Keratinocyte (primary cell): ENCODE measurements around the gene PLEKHG2. TPM values are rescaled to one million over a fixed set of nuclear protein-coding genes. Genes with fewer than 3 reads are reported as not detected.

Experiments
- DNase-seq: peaks from one replicate; pipeline ENCODE4 v3.0.0-alpha.2; 2011; ENCODE audit warnings: low read depth, missing footprints, low spot score
- FAIRE-seq: peaks from 2 replicates; lab custom pipeline; 2011; peaks lifted over from hg19 to GRCh38; lab: Jason Lieb, UNC
- H2AFZ ChIP-seq: 2 replicates; pipeline ENCODE4 v1.6.0; 2012; ENCODE audit warnings: low read length, control low read depth, inconsistent platforms; ENCODE audit not compliant: control insufficient read depth
- H3K27ac ChIP-seq: 2 replicates; pipeline ENCODE4 v1.5.1; 2011; ENCODE audit warnings: low read length; ENCODE audit not compliant: control insufficient read depth, insufficient read depth
- H3K27me3 ChIP-seq: 3 replicates; pipeline ENCODE4 v1.6.0; 2011; ENCODE audit warnings: low read length; ENCODE audit not compliant: control insufficient read depth, insufficient read depth; ENCODE audit errors: extremely low read depth
- H3K36me3 ChIP-seq, 2 experiments: 2 replicates in 1 of 2; 3 replicates in 1 of 2; pipeline ENCODE4 v1.5.1; 2011; ENCODE audit warnings: low read length in 2 of 2, mild to moderate bottlenecking in 1 of 2; ENCODE audit not compliant: control insufficient read depth in 2 of 2, insufficient read depth in 2 of 2; ENCODE audit errors: extremely low read depth in 1 of 2
- H3K4me1 ChIP-seq: 3 replicates; pipeline ENCODE4 v1.5.1; 2011; ENCODE audit warnings: low read length; ENCODE audit not compliant: control insufficient read depth, insufficient read depth; ENCODE audit errors: extremely low read depth
- H3K4me2 ChIP-seq: 3 replicates; pipeline ENCODE4 v1.6.0; 2011; ENCODE audit warnings: low read depth, low read length; ENCODE audit not compliant: control insufficient read depth, insufficient read depth; ENCODE audit errors: extremely low read depth
- H3K4me3 ChIP-seq, 3 experiments: fragments of 200-600 bp in 1 of 3; sonication (generic) in 1 of 3; 2 replicates in 2 of 3; 3 replicates in 1 of 3; pipeline ENCODE4 v1.5.1; 2011 to 2016; ENCODE audit warnings: low read length in 3 of 3, mild to moderate bottlenecking in 3 of 3, control low read depth in 2 of 3, inconsistent platforms in 1 of 3, low read depth in 1 of 3, mixed read lengths in 1 of 3, mixed run types in 1 of 3, moderate library complexity in 1 of 3; ENCODE audit not compliant: control insufficient read depth in 2 of 3, insufficient read depth in 2 of 3; ENCODE audit errors: extremely low read depth in 1 of 3
- H3K79me2 ChIP-seq: 2 replicates; pipeline ENCODE4 v1.6.0; 2012; ENCODE audit warnings: low read length; ENCODE audit not compliant: control insufficient read depth, insufficient read depth
- H3K9ac ChIP-seq: 3 replicates; pipeline ENCODE4 v1.6.0; 2011; ENCODE audit warnings: low read length; ENCODE audit not compliant: control insufficient read depth, insufficient read depth; ENCODE audit errors: extremely low read depth
- H3K9me1 ChIP-seq: 3 replicates; pipeline ENCODE4 v1.6.0; 2011; ENCODE audit warnings: low read length; ENCODE audit not compliant: control insufficient read depth, insufficient read depth; ENCODE audit errors: extremely low read depth
- H3K9me3 ChIP-seq: 2 replicates; pipeline ENCODE4 v1.5.1; 2012; ENCODE audit warnings: low read depth, low read length; ENCODE audit not compliant: control insufficient read depth
- H4K20me1 ChIP-seq: 3 replicates; pipeline ENCODE4 v1.6.0; 2011; ENCODE audit warnings: low read length; ENCODE audit not compliant: control insufficient read depth, insufficient read depth; ENCODE audit errors: extremely low read depth
- CTCF ChIP-seq, 3 experiments: IDR thresholded peaks in 1 of 3; conservative IDR thresholded peaks in 1 of 3; optimal IDR thresholded peaks in 1 of 3; 2 replicates in 2 of 3; 3 replicates in 1 of 3; pipeline versions ENCODE3 to v1.5.1; 2011; ENCODE audit warnings: low read length in 3 of 3, mild to moderate bottlenecking in 3 of 3, moderate library complexity in 2 of 3, control low read depth in 1 of 3, inconsistent platforms in 1 of 3; ENCODE audit not compliant: insufficient read depth in 2 of 3; ENCODE audit errors: extremely low read depth in 1 of 3
- EZH2 ChIP-seq: IDR thresholded peaks from one replicate; pipeline ENCODE4 v1.6.1; 2012; ENCODE audit warnings: inconsistent platforms, mild to moderate bottlenecking, low read length, moderate library complexity
- dilution Hi-C: fragments of 300-500 bp; cut with MboI; formaldehyde crosslinking; loops from one replicate; pipeline ENCODE4 v1.7.0; 2020; ENCODE audit warnings: low sequenced_read_pairs; ENCODE audit not compliant: extremely low pct_ligation_motif_present
- polyA minus RNA-seq, 3 experiments: library from RNA; depleted of rRNA, polyadenylated mRNA; stranded (reverse); fragments of >200 nt; gene quantifications; 1 replicate in 1 of 3; 2 replicates in 1 of 3; 3 replicates in 1 of 3; pipeline ENCODE4 v1.2.3, GENCODE V29; 2011
- polyA plus RNA-seq, 5 experiments: library from polyadenylated mRNA; depleted of rRNA in 3 of 5; stranded (reverse) in 3 of 5; stranded (forward) in 1 of 5; unstranded in 1 of 5; fragments of >200 nt; gene quantifications; 1 replicate in 1 of 5; 2 replicates in 3 of 5; 3 replicates in 1 of 5; pipeline versions ENCODE4 v1.2.1 to v1.2.3, GENCODE V29; 2011 to 2012; ENCODE audit warnings: missing spikeins in 2 of 5, low read depth in 1 of 5, low replicate concordance in 1 of 5

The PLEKHG2 gene, protein sequence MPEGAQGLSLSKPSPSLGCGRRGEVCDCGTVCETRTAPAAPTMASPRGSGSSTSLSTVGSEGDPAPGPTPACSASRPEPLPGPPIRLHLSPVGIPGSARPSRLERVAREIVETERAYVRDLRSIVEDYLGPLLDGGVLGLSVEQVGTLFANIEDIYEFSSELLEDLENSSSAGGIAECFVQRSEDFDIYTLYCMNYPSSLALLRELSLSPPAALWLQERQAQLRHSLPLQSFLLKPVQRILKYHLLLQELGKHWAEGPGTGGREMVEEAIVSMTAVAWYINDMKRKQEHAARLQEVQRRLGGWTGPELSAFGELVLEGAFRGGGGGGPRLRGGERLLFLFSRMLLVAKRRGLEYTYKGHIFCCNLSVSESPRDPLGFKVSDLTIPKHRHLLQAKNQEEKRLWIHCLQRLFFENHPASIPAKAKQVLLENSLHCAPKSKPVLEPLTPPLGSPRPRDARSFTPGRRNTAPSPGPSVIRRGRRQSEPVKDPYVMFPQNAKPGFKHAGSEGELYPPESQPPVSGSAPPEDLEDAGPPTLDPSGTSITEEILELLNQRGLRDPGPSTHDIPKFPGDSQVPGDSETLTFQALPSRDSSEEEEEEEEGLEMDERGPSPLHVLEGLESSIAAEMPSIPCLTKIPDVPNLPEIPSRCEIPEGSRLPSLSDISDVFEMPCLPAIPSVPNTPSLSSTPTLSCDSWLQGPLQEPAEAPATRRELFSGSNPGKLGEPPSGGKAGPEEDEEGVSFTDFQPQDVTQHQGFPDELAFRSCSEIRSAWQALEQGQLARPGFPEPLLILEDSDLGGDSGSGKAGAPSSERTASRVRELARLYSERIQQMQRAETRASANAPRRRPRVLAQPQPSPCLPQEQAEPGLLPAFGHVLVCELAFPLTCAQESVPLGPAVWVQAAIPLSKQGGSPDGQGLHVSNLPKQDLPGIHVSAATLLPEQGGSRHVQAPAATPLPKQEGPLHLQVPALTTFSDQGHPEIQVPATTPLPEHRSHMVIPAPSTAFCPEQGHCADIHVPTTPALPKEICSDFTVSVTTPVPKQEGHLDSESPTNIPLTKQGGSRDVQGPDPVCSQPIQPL (N-terminal part only)
- 3.6 to 6.4 TPM (median 5.2 TPM) in 3 replicates for polyA plus RNA-seq
- polyA plus RNA-seq (2011; ENCODE audit: low read depth), result 2.9 TPM
- polyA plus RNA-seq (2011; cell fraction: cytosol; rRNA removed), result 2.6 and 2.8 TPM in 2 replicates
- 20.5 and 27.7 TPM in 2 replicates for polyA plus RNA-seq (2011; cell fraction: nucleus; rRNA removed)
- 4.8 and 12.2 TPM in 2 replicates for polyA plus RNA-seq (2012; ENCODE audit: low replicate concordance)
- polyA minus RNA-seq, result 6.0 to 50.0 TPM (median 6.2 TPM) in 3 replicates
- 9.0 TPM for polyA minus RNA-seq (2011; cell fraction: cytosol; rRNA and poly(A)+ RNA removed)
- polyA minus RNA-seq (2011; cell fraction: nucleus; rRNA and poly(A)+ RNA removed), result 12.6 and 12.8 TPM in 2 replicates

- dilution Hi-C loops, result no loop called here
- H4K20me1 ChIP-seq, result no peaks in the 10 kb centered on the region
Measured at GRCh38 chr19:39412100-39412866, at the start of gene PLEKHG2. TSS of gene PLEKHG2 (plus strand) at chr19:39412669. CDS start at chr19:39414087, 1,418 bp downstream.

More at GRCh38 chr19:39412100-39412866, at the start of gene PLEKHG2:
- TF ChIP-seq CTCF (optimal IDR thresholded peaks at IDR 0.05 in 1 of 3, IDR thresholded peaks at IDR 0.05 in 1 of 3, conservative IDR thresholded peaks at IDR 0.05 in 1 of 3; ENCODE audit: extremely low read depth in 1 of 3, insufficient read depth in 2 of 3, low read length in 3 of 3) (peak; percentile 59 to 95 (median 74)), EZH2 (no peak)
- Histone ChIP-seq H3K9ac (peak within 1 kb of the TSS; percentile 93), H3K27ac (peak within 1 kb of the TSS; percentile 88), H3K4me2 (peak within 1 kb of the TSS; percentile 83), H3K4me3 (peak within 1 kb of the TSS; percentile 67 to 88 (median 68)), H3K36me3 (peaks cover 8 to 18% of the 10 kb centered on the region in 2 experiments), H3K4me1 (peaks cover 20% of the 10 kb centered on the region), H3K27me3 (no peaks in the 10 kb centered on the region), H3K79me2 (peaks cover 18% of the 10 kb centered on the region), H3K9me3 (no peaks in the 10 kb centered on the region), H2AFZ (peak within 1 kb of the TSS; percentile 56), H3K9me1 (no peaks in the 10 kb centered on the region)
- peak; percentile 99 for DNase-seq
- FAIRE-seq, result peak; percentile 69
